ENCODE results near the gene ALDH1A1. TPM values are rescaled to one million over a fixed set of nuclear protein-coding genes. Genes with fewer than 3 reads are reported as not detected.

The ALDH1A1 gene
- total RNA-seq, 1 donor from 2014 or later = 1.6 TPM

- no peak for TF ChIP-seq CTCF (conservative IDR thresholded peaks at IDR 0.05; ENCODE audit: low read depth, low read length)
- no peak for DNase-seq (ENCODE audit: low read depth)
- no peak overlapping the region for H3K4me3 ChIP-seq (ENCODE audit: low read depth, low read length)
Measured at GRCh38 chr9:72882117-72882775, 70.6 kb downstream of the ALDH1A1 start.

GRCh38 chr9:72880821-72881220 lies 72.0 kb downstream of the ALDH1A1 start:
- H3K4me3 ChIP-seq (ENCODE audit: low read depth, low read length) = no peak overlapping the region
- no peak for TF ChIP-seq CTCF (conservative IDR thresholded peaks at IDR 0.05; ENCODE audit: low read depth, low read length)
- no peak for DNase-seq (ENCODE audit: low read depth)

GRCh38 chr9:72875221-72875620 lies 77.6 kb downstream of the ALDH1A1 start:
- no peak for DNase-seq (ENCODE audit: low read depth)
- no peak overlapping the region for H3K4me3 ChIP-seq (ENCODE audit: low read depth, low read length)
- TF ChIP-seq CTCF (conservative IDR thresholded peaks at IDR 0.05; ENCODE audit: low read depth, low read length) = no peak

GRCh38 chr9:72874344-72874743 lies 78.5 kb downstream of the ALDH1A1 start:
- no peak for TF ChIP-seq CTCF (conservative IDR thresholded peaks at IDR 0.05; ENCODE audit: low read depth, low read length)
- H3K4me3 ChIP-seq (ENCODE audit: low read depth, low read length) = no peak overlapping the region
- DNase-seq (ENCODE audit: low read depth) = no peak

GRCh38 chr9:72873456-72873855 lies 79.4 kb downstream of the ALDH1A1 start:
- TF ChIP-seq CTCF (conservative IDR thresholded peaks at IDR 0.05; ENCODE audit: low read depth, low read length) = no peak
- no peak overlapping the region for H3K4me3 ChIP-seq (ENCODE audit: low read depth, low read length)
- no peak for DNase-seq (ENCODE audit: low read depth)

GRCh38 chr9:72872718-72873117 lies 80.1 kb downstream of the ALDH1A1 start:
- no peak for TF ChIP-seq CTCF (conservative IDR thresholded peaks at IDR 0.05; ENCODE audit: low read depth, low read length)
- no peak overlapping the region for H3K4me3 ChIP-seq (ENCODE audit: low read depth, low read length)
- DNase-seq (ENCODE audit: low read depth) = no peak

GRCh38 chr9:72871685-72872084 lies 81.2 kb downstream of the ALDH1A1 start:
- H3K4me3 ChIP-seq (ENCODE audit: low read depth, low read length) = no peak overlapping the region
- peak; percentile 57 for TF ChIP-seq CTCF (conservative IDR thresholded peaks at IDR 0.05; ENCODE audit: low read depth, low read length)
- no peak for DNase-seq (ENCODE audit: low read depth)
